Endodermal cell (in vitro differentiated cells): Measurements from ENCODE around the gene TIMP2. TPM values are rescaled to one million over a fixed set of nuclear protein-coding genes. Genes with fewer than 3 reads are reported as not detected.

Experiments
- DNase-seq: peaks from one replicate; pipeline ENCODE4 v3.0.0-alpha.2; 2017
- H3K27ac ChIP-seq: 2 replicates; pipeline ENCODE4 v1.5.1; 2013; ENCODE audit warnings: mild to moderate bottlenecking, low read depth, low read length, moderate library complexity
- H3K27me3 ChIP-seq: 2 replicates; pipeline ENCODE4 v1.6.1; 2013; ENCODE audit warnings: mild to moderate bottlenecking, low read length, moderate library complexity; ENCODE audit not compliant: insufficient read depth, control insufficient read depth, poor library complexity, severe bottlenecking
- H3K36me3 ChIP-seq: 2 replicates; pipeline ENCODE4 v1.7.0; 2013; ENCODE audit warnings: mild to moderate bottlenecking, low read length, moderate library complexity; ENCODE audit not compliant: control insufficient read depth, insufficient read depth
- H3K4me1 ChIP-seq: one replicate; pipeline ENCODE4 v1.7.0; 2013; ENCODE audit warnings: low read length; ENCODE audit not compliant: control insufficient read depth, insufficient read depth
- H3K4me3 ChIP-seq: 2 replicates; pipeline ENCODE4 v1.5.1; 2013; ENCODE audit warnings: mild to moderate bottlenecking, low read length, moderate library complexity
- H3K9ac ChIP-seq: 2 replicates; pipeline ENCODE4 v1.6.1; 2013; ENCODE audit warnings: mild to moderate bottlenecking, low read length, moderate library complexity; ENCODE audit not compliant: poor library complexity, severe bottlenecking; ENCODE audit errors: extremely low read depth
- H3K9me3 ChIP-seq: 2 replicates; pipeline ENCODE4 v1.6.1; 2013; ENCODE audit warnings: mild to moderate bottlenecking, low read length, moderate library complexity; ENCODE audit not compliant: control insufficient read depth
- H3K27ac Mint-ChIP-seq: 2 replicates; pipeline ENCODE4 v1.8.0; 2020; ENCODE audit warnings: mixed read lengths
- H3K27me3 Mint-ChIP-seq: 2 replicates; pipeline ENCODE4 v1.8.0; 2021; ENCODE audit warnings: mild to moderate bottlenecking, mixed read lengths; ENCODE audit not compliant: insufficient read depth
- H3K36me3 Mint-ChIP-seq: 2 replicates; pipeline ENCODE4 v1.8.0; 2020; ENCODE audit warnings: low read depth, mixed read lengths
- H3K4me1 Mint-ChIP-seq: 2 replicates; pipeline ENCODE4 v1.8.0; 2020; ENCODE audit warnings: mixed read lengths
- H3K4me3 Mint-ChIP-seq: 2 replicates; pipeline ENCODE4 v1.8.0; 2020; ENCODE audit warnings: mild to moderate bottlenecking, moderate library complexity, mixed read lengths
- H3K9me3 Mint-ChIP-seq: 2 replicates; pipeline ENCODE4 v1.8.0; 2020; ENCODE audit warnings: mild to moderate bottlenecking, mixed read lengths
- CTCF ChIP-seq: fragments of 200-600 bp; sonication (generic); conservative IDR thresholded peaks from 2 replicates; pipeline ENCODE4 v1.5.0; 2021; ENCODE audit warnings: antibody characterized with exemption, mild to moderate bottlenecking
- WGBS, 2 experiments: methylation state at CpG; one replicate each; pipeline versions ENCODE4 v1.1.5 to v1.1.7; 2013; ENCODE audit warnings: missing lambda C conversion rate in 2 of 2, mixed read lengths in 1 of 2; ENCODE audit not compliant: insufficient coverage in 1 of 2, insufficient read length in 1 of 2; 5-methylcytosine and 5-hydroxymethylcytosine counted together
- total RNA-seq, 2 donors: library from RNA; stranded (reverse); fragmentation: NEBNext Ultra II Directional in 1 of 2; extraction: Animal tissue kit (Norgen Biotek cat#: 25700) in 1 of 2; gene quantifications; 2 replicates in 1 of 2; 3 replicates in 1 of 2; pipeline ENCODE4 v1.2.1, GENCODE V29; 2021

TIMP2 gene
- total RNA-seq, 2 donors from 2014 or later, result 36.9 to 42.7 TPM

DNA sequence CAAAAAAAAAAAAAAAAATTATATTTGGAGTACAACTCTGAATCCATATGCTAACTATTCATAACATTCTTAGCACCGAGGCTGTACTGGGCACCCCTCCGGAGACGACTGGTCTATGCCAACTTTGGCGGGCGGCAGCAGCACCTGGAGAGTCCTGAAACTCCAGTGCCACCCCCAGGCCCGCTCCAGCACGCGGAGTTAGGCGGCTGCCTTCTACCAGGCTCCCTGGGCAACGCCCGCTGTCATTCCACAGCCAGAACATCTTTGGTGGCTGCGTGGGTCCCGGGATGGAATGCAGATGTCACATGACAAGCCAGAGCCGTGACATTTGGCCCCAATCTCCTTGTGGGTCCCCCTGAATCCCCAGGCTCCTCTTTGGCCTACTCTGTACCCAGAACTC is 6.2 kb downstream of the TIMP2 start:
- H3K9me3 Mint-ChIP-seq, result no peaks in the 10 kb centered on the region
- Histone ChIP-seq H3K27ac (no peak overlapping the region), H3K36me3 (no peaks in the 10 kb centered on the region), H3K9me3 (no peaks in the 10 kb centered on the region), H3K9ac (no peak overlapping the region), H3K4me3 (no peak overlapping the region), H3K4me1 (no peaks in the 10 kb centered on the region), H3K27me3 (no peaks in the 10 kb centered on the region)
- H3K27me3 Mint-ChIP-seq, result no peaks in the 10 kb centered on the region
- H3K27ac Mint-ChIP-seq, result no peak overlapping the region
- TF ChIP-seq CTCF, result no peak
- 90 to 93% methylated on average over 13 to 14 of the region's 14 CpGs for WGBS, 2 experiments
- DNase-seq, result no peak
- peaks cover 26% of the 10 kb centered on the region for H3K4me1 Mint-ChIP-seq
- peaks cover 3% of the 10 kb centered on the region for H3K36me3 Mint-ChIP-seq
- no peak overlapping the region for H3K4me3 Mint-ChIP-seq

GRCh38 chr17:78917451-78918275 is 7.5 kb downstream of the TIMP2 start:
- DNase-seq, result no peak
- no peaks in the 10 kb centered on the region for H3K36me3 ChIP-seq
- no peak overlapping the region for H3K4me3 ChIP-seq
- H3K27me3 ChIP-seq, result no peaks in the 10 kb centered on the region
- H3K4me1 ChIP-seq, result no peaks in the 10 kb centered on the region
- Mint-ChIP-seq H3K27ac (no peak overlapping the region), H3K4me1 (peaks cover 18% of the 10 kb centered on the region), H3K36me3 (peaks cover 3% of the 10 kb centered on the region), H3K9me3 (no peaks in the 10 kb centered on the region), H3K27me3 (no peaks in the 10 kb centered on the region), H3K4me3 (no peak overlapping the region)
- H3K27ac ChIP-seq, result no peak overlapping the region
- no peak for TF ChIP-seq CTCF
- WGBS, 2 experiments, result 91 to 94% methylated on average over 7 to 21 of the region's 21 CpGs
- H3K9ac ChIP-seq, result no peak overlapping the region
- H3K9me3 ChIP-seq, result no peaks in the 10 kb centered on the region

DNA sequence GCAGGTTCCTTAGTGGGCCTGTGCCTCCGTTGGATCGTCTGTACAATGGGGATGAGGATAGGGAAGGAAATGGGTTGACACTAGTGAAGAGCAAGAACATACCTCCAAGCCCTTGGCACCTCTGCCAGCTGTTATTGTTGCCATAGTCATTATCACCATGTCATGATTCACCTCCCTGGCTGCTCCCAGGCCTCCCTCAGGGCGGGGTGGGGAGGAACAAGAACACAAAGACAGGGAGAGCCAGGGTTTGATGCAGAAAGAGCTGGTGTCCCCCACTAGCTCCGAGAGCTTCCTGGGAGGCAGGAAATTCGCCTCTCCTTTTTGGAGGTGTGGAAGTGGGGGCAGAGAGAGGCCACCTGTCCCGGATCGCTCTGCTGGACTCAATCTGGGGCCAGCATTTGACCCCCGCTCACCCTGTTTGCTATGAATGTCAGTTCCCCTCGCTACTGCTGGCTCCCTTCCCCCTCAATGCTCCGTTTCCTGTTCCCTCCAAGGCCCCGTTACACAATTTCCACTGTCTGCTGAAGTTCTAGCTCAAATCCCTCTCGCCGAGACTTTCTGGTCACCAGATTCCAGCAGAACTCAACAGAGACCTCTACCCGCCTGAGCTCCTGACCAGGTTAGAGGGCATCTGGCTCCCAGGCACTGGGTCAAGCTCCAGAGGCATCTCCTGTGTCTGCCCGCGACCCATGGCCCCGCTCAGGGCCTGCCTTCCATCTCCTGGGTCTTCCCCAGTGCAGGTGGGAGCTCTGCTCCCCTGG is 9.1 kb downstream of the TIMP2 start:
- Mint-ChIP-seq H3K4me1 (peaks cover 18% of the 10 kb centered on the region), H3K9me3 (no peaks in the 10 kb centered on the region), H3K27ac (peak overlapping the region; percentile 23), H3K27me3 (no peaks in the 10 kb centered on the region), H3K36me3 (peaks cover 8% of the 10 kb centered on the region), H3K4me3 (no peak overlapping the region)
- Histone ChIP-seq H3K27me3 (no peaks in the 10 kb centered on the region), H3K27ac (no peak overlapping the region), H3K9me3 (no peaks in the 10 kb centered on the region), H3K4me3 (no peak overlapping the region), H3K9ac (no peak overlapping the region), H3K36me3 (no peaks in the 10 kb centered on the region), H3K4me1 (no peaks in the 10 kb centered on the region)
- TF ChIP-seq CTCF, result no peak
- no peak for DNase-seq
- 86 to 93% methylated on average over 8 to 17 of the region's 17 CpGs for WGBS, 2 experiments
